HEK293 (cell line): ENCODE measurements around the gene PTGDR2.

Experiments used
- CTCF ChIA-PET: fragments of 350-600 bp; formaldehyde crosslinking; extraction: SDS; loops from one replicate; lab custom pipeline; 2021; ENCODE audit warnings: antibody characterized with exemption; lab: Yijun Ruan, JAX
- POLR2A ChIA-PET: fragments of 300-600 bp; formaldehyde crosslinking; extraction: SDS; loops from one replicate; lab custom pipeline; 2020; ENCODE audit warnings: antibody characterized with exemption, inconsistent platforms; lab: Yijun Ruan, JAX
- H3K27ac ChIP-seq: fragments of 200-500 bp; sonication (Bioruptor generic); 2 replicates; pipeline ENCODE4 v1.5.1; 2014; ENCODE audit warnings: low read depth, low read length, control low read depth, inconsistent platforms; ENCODE audit errors: extremely low read depth
- H3K36me3 ChIP-seq, 2 experiments: fragments of 200-500 bp in 1 of 2; sonication (Bioruptor generic) in 1 of 2; 1 replicate in 1 of 2; 2 replicates in 1 of 2; pipeline ENCODE4 v1.5.1; 2014 to 2017; ENCODE audit warnings: inconsistent platforms in 2 of 2, low read length in 2 of 2; ENCODE audit not compliant: control insufficient read depth in 2 of 2, insufficient read depth in 1 of 2
- H3K4me1 ChIP-seq: fragments of 200-500 bp; sonication (Bioruptor generic); 2 replicates; pipeline ENCODE4 v1.5.1; 2014; ENCODE audit warnings: mild to moderate bottlenecking, low read length, inconsistent platforms; ENCODE audit not compliant: control insufficient read depth, insufficient read depth
- H3K4me3 ChIP-seq: 2 replicates; pipeline ENCODE4 v1.5.1; 2011; ENCODE audit warnings: low read depth, mild to moderate bottlenecking, control low read depth, low read length, moderate library complexity
- H3K9me3 ChIP-seq: fragments of 200-500 bp; sonication (Bioruptor generic); 2 replicates; pipeline ENCODE4 v1.5.1; 2014; ENCODE audit warnings: low read depth, low read length, inconsistent platforms; ENCODE audit not compliant: control insufficient read depth, insufficient read depth
- GLIS2 ChIP-seq: fragments of 450-650 bp; formaldehyde crosslinking; IDR thresholded peaks from 2 replicates; pipeline ENCODE4 v1.5.1; 2016; ENCODE audit warnings: missing biosample characterization, missing genetic modification characterization
- HOXD13 ChIP-seq: sonication (generic); formaldehyde crosslinking; IDR thresholded peaks from 2 replicates; pipeline ENCODE4 v1.8.0; 2022; ENCODE audit warnings: missing genetic modification reagents, borderline replicate concordance
- MEIS1 ChIP-seq: sonication (generic); formaldehyde crosslinking; IDR thresholded peaks from 2 replicates; pipeline ENCODE4 v1.8.1; 2022; ENCODE audit warnings: missing genetic modification reagents, mild to moderate bottlenecking, borderline replicate concordance
- MYNN ChIP-seq: fragments of 450-650 bp; formaldehyde crosslinking; IDR thresholded peaks from 2 replicates; pipeline ENCODE4 v1.5.1; 2016; ENCODE audit warnings: missing biosample characterization, missing genetic modification characterization, borderline replicate concordance
- YY2 ChIP-seq: fragments of 450-650 bp; formaldehyde crosslinking; IDR thresholded peaks from 2 replicates; pipeline ENCODE4 v1.5.1; 2016; ENCODE audit warnings: missing biosample characterization, missing genetic modification characterization
- ZEB2 ChIP-seq: fragments of 450-650 bp; formaldehyde crosslinking; IDR thresholded peaks from 2 replicates; pipeline ENCODE4 v1.5.1; 2016; ENCODE audit warnings: missing biosample characterization, missing genetic modification characterization
- ZNF10 ChIP-seq: fragments of 450-650 bp; formaldehyde crosslinking; IDR thresholded peaks from 2 replicates; pipeline ENCODE4 v1.5.1; 2017; ENCODE audit warnings: missing biosample characterization, missing genetic modification characterization
- ZNF114 ChIP-seq: fragments of 450-650 bp; formaldehyde crosslinking; IDR thresholded peaks from 2 replicates; pipeline ENCODE4 v1.5.0; 2017; ENCODE audit warnings: missing biosample characterization, missing genetic modification characterization
- ZNF175 ChIP-seq: fragments of 450-650 bp; formaldehyde crosslinking; IDR thresholded peaks from 2 replicates; pipeline ENCODE4 v1.5.1; 2016; ENCODE audit warnings: missing biosample characterization, missing genetic modification characterization
- ZNF350 ChIP-seq: fragments of 450-650 bp; formaldehyde crosslinking; IDR thresholded peaks from 2 replicates; pipeline ENCODE4 v1.5.0; 2017; ENCODE audit warnings: missing biosample characterization, mild to moderate bottlenecking, missing genetic modification characterization
- ZNF394 ChIP-seq: fragments of 450-650 bp; formaldehyde crosslinking; IDR thresholded peaks from 2 replicates; pipeline ENCODE4 v1.5.1; 2016; ENCODE audit warnings: missing biosample characterization, missing genetic modification characterization, mild to moderate bottlenecking, moderate library complexity, borderline replicate concordance
- ZNF510 ChIP-seq: fragments of 450-650 bp; formaldehyde crosslinking; IDR thresholded peaks from 2 replicates; pipeline ENCODE4 v1.5.1; 2018; ENCODE audit warnings: mild to moderate bottlenecking, missing genetic modification characterization, missing biosample characterization; ENCODE audit not compliant: insufficient replicate concordance
- ZNF580 ChIP-seq: fragments of 450-650 bp; formaldehyde crosslinking; IDR thresholded peaks from 2 replicates; pipeline ENCODE4 v1.5.1; 2016; ENCODE audit warnings: missing biosample characterization, missing genetic modification characterization
- ZNF624 ChIP-seq: fragments of 450-650 bp; formaldehyde crosslinking; IDR thresholded peaks from 2 replicates; pipeline ENCODE4 v1.5.1; 2017; ENCODE audit warnings: missing biosample characterization, missing genetic modification characterization
- ZNF707 ChIP-seq: fragments of 450-650 bp; formaldehyde crosslinking; IDR thresholded peaks from 2 replicates; pipeline ENCODE4 v1.5.1; 2016; ENCODE audit warnings: missing biosample characterization, missing genetic modification characterization
- TF ChIP-seq, protein P1 (sequence below): fragments of 450-650 bp; formaldehyde crosslinking; IDR thresholded peaks from 2 replicates; pipeline ENCODE4 v1.5.1; 2016; ENCODE audit warnings: missing biosample characterization, missing genetic modification characterization
- TF ChIP-seq, protein P2 (sequence below): fragments of 450-650 bp; IDR thresholded peaks from 2 replicates; pipeline ENCODE4 v1.5.1; 2018; ENCODE audit warnings: missing biosample characterization, missing genetic modification characterization
- TF ChIP-seq, protein P3 (sequence below): fragments of 450-650 bp; formaldehyde crosslinking; conservative IDR thresholded peaks from 2 replicates; pipeline ENCODE4 v1.5.1; 2016; ENCODE audit warnings: low read depth, missing biosample characterization, missing genetic modification characterization

Gene PTGDR2

DNA sequence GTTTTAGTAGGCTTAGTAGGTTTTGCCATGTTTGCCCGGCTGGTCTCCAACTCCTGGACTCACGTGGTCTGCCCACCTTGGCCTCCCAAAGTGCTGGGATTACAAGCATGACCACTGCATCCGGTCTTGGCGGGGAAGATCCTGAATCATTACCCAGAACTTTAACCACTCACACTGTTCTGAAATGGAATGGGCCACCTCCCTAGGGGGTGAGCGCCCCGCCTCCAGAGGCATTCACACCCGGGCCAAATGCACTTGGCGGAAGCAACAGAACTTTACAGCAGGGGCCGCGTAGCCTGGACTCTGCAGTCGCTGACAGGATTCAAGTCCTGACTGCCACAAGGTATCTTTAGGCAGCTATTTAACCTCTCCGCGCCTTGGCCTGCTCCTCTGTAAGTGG lies 8.5 kb downstream of the PTGDR2 start:
- Histone ChIP-seq H3K4me1 (no peaks in the 10 kb centered on the region), H3K27ac (no peak overlapping the region), H3K4me3 (no peak overlapping the region), H3K9me3 (no peaks in the 10 kb centered on the region), H3K36me3 (peaks cover 0 to 62% of the 10 kb centered on the region in 2 experiments; a peak in 1 of 3 replicates)
- TF ChIP-seq ZNF114 (no peak), ZEB2 (tag by site-specific recombination) (no peak), ZNF580 (tag by site-specific recombination) (no peak), ZNF510 (no peak), MEIS1 (CRISPR knock-in tag) (no peak)
- TF ChIP-seq, protein P1, sequence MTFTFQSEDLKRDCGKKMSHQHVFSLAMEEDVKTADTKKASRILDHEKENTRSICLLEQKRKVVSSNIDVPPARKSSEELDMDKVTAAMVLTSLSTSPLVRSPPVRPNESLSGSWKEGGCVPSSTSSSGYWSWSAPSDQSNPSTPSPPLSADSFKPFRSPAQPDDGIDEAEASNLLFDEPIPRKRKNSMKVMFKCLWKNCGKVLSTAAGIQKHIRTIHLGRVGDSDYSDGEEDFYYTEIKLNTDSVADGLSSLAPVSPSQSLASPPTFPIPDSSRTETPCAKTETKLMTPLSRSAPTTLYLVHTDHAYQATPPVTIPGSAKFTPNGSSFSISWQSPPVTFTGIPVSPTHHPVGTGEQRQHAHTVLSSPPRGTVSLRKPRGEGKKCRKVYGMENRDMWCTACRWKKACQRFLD: no peak
- POLR2A ChIA-PET: interaction anchor here (0.6 kb wide), 1 partner anchor 509 kb away, joined by 6 read pairs; no protein-coding TSS in a partner anchor
- CTCF ChIA-PET: no interaction called here

GRCh38 chr11:60845338-60845737 lies 10.4 kb downstream of the PTGDR2 start:
- POLR2A ChIA-PET: no interaction called here
- TF ChIP-seq, protein P2, sequence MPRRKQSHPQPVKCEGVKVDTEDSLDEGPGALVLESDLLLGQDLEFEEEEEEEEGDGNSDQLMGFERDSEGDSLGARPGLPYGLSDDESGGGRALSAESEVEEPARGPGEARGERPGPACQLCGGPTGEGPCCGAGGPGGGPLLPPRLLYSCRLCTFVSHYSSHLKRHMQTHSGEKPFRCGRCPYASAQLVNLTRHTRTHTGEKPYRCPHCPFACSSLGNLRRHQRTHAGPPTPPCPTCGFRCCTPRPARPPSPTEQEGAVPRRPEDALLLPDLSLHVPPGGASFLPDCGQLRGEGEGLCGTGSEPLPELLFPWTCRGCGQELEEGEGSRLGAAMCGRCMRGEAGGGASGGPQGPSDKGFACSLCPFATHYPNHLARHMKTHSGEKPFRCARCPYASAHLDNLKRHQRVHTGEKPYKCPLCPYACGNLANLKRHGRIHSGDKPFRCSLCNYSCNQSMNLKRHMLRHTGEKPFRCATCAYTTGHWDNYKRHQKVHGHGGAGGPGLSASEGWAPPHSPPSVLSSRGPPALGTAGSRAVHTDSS (tag by site-specific recombination): no peak
- TF ChIP-seq HOXD13 (CRISPR knock-in tag): no peak
- TF ChIP-seq ZNF175: no peak
- no peak for TF ChIP-seq ZNF350 (tag by site-specific recombination)
- no peak for TF ChIP-seq ZNF624 (tag by site-specific recombination)
- TF ChIP-seq ZNF394 (tag by site-specific recombination): no peak
- no peak for TF ChIP-seq MYNN
- TF ChIP-seq ZNF707 (tag by site-specific recombination): no peak
- no peak for TF ChIP-seq GLIS2 (tag by site-specific recombination)
- TF ChIP-seq, protein P3, sequence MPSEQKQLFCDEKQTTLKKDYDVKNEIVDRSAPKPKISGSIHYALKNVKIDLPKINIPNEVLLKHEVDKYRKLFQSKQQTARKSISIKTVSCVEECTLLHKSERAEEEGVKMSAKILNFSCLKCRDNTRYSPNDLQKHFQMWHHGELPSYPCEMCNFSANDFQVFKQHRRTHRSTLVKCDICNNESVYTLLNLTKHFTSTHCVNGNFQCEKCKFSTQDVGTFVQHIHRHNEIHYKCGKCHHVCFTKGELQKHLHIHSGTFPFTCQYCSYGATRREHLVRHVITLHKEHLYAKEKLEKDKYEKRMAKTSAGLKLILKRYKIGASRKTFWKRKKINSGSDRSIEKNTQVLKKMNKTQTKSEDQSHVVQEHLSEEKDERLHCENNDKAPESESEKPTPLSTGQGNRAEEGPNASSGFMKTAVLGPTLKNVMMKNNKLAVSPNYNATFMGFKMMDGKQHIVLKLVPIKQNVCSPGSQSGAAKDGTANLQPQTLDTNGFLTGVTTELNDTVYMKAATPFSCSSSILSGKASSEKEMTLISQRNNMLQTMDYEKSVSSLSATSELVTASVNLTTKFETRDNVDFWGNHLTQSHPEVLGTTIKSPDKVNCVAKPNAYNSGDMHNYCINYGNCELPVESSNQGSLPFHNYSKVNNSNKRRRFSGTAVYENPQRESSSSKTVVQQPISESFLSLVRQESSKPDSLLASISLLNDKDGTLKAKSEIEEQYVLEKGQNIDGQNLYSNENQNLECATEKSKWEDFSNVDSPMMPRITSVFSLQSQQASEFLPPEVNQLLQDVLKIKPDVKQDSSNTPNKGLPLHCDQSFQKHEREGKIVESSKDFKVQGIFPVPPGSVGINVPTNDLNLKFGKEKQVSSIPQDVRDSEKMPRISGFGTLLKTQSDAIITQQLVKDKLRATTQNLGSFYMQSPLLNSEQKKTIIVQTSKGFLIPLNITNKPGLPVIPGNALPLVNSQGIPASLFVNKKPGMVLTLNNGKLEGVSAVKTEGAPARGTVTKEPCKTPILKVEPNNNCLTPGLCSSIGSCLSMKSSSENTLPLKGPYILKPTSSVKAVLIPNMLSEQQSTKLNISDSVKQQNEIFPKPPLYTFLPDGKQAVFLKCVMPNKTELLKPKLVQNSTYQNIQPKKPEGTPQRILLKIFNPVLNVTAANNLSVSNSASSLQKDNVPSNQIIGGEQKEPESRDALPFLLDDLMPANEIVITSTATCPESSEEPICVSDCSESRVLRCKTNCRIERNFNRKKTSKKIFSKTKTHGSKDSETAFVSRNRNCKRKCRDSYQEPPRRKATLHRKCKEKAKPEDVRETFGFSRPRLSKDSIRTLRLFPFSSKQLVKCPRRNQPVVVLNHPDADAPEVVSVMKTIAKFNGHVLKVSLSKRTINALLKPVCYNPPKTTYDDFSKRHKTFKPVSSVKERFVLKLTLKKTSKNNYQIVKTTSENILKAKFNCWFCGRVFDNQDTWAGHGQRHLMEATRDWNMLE: no peak
- no peak for TF ChIP-seq YY2
- TF ChIP-seq ZNF10 (tag by site-specific recombination): no peak
- TF ChIP-seq, all 188 proteins: peak for 0
- Histone ChIP-seq H3K27ac (no peak overlapping the region), H3K9me3 (no peaks in the 10 kb centered on the region), H3K4me1 (no peaks in the 10 kb centered on the region), H3K4me3 (no peak overlapping the region), H3K36me3 (peaks cover 0 to 44% of the 10 kb centered on the region in 2 experiments; a peak in 1 of 3 replicates)
- CTCF ChIA-PET: interaction anchor here (3.7 kb wide), 1 partner anchor 54 kb away, joined by 17 read pairs; no protein-coding TSS in a partner anchor
